ENCODE measurements around the gene E2F3. TPM values are rescaled to one million over a fixed set of nuclear protein-coding genes. Genes with fewer than 3 reads are reported as not detected.

Gene E2F3
- polyA plus RNA-seq, 2 of the 4 experiments (the other 2 are of a cell fraction), result 14.4 to 18.0 TPM

DNA sequence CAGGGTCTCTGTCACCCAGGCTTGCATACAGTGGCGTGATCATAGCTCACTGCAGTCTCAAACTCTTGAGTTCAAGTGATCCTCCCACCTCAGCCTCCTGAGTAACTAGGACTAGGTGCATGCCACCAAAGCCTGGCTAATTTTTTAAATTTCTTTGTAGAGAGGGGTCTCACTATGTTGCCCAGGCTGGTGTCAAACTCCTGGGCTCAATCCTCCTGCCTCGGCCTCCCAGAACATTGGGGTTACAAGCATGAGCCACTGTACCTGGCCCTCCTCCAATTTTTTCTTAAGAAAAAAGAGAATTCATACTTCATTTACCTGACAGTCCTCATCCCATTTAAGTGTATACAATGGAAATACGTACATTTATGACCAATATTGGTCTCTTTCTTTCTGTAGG lies 37.9 kb downstream of the E2F3 start:
- peaks cover 2% of the 10 kb centered on the region; the same call in 1 of the 3 replicates for H3K9me3 ChIP-seq
- FAIRE-seq (no peak), DNase-seq (ENCODE audit: low read depth in 1 of 2, low spot score in 1 of 2) (no peak), ATAC-seq (no peak)
- H3K27ac ChIP-seq, result no peak overlapping the region
- H3K4me3 ChIP-seq, result no peak overlapping the region
- TF ChIP-seq JUN (IDR thresholded peaks at IDR 0.05) (no peak), ESRRA (IDR thresholded peaks at IDR 0.05; ENCODE audit: borderline replicate concordance, low read length) (no peak), CBX8 (IDR thresholded peaks at IDR 0.05) (no peak), NPAS2 (CRISPR knock-in tag; IDR thresholded peaks at IDR 0.05; ENCODE audit: borderline replicate concordance) (no peak), CBX2 (IDR thresholded peaks at IDR 0.05; ENCODE audit: borderline replicate concordance, low read depth) (no peak), NR3C1 (IDR thresholded peaks at IDR 0.05) (no peak), TFCP2L1 (CRISPR knock-in tag; IDR thresholded peaks at IDR 0.05) (no peak), KDM5A (IDR thresholded peaks at IDR 0.05) (no peak), HDAC2 (IDR thresholded peaks at IDR 0.05) (no peak), EHF (CRISPR knock-in tag; IDR thresholded peaks at IDR 0.05) (no peak), ZNF302 (CRISPR knock-in tag; IDR thresholded peaks at IDR 0.05) (no peak), HEYL (CRISPR knock-in tag; IDR thresholded peaks at IDR 0.05) (no peak), HOXB5 (CRISPR knock-in tag; IDR thresholded peaks at IDR 0.05) (no peak), CEBPB (IDR thresholded peaks at IDR 0.05) (no peak), MAFK (IDR thresholded peaks at IDR 0.05; ENCODE audit: partially characterized antibody) (no peak), SMC3 (IDR thresholded peaks at IDR 0.05) (no peak), MAX (IDR thresholded peaks at IDR 0.05) (no peak)
- TF ChIP-seq, protein P1, sequence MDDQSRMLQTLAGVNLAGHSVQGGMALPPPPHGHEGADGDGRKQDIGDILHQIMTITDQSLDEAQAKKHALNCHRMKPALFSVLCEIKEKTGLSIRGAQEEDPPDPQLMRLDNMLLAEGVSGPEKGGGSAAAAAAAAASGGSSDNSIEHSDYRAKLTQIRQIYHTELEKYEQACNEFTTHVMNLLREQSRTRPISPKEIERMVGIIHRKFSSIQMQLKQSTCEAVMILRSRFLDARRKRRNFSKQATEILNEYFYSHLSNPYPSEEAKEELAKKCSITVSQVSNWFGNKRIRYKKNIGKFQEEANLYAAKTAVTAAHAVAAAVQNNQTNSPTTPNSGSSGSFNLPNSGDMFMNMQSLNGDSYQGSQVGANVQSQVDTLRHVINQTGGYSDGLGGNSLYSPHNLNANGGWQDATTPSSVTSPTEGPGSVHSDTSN (IDR thresholded peaks at IDR 0.05), result no peak
- TF ChIP-seq, protein P2, sequence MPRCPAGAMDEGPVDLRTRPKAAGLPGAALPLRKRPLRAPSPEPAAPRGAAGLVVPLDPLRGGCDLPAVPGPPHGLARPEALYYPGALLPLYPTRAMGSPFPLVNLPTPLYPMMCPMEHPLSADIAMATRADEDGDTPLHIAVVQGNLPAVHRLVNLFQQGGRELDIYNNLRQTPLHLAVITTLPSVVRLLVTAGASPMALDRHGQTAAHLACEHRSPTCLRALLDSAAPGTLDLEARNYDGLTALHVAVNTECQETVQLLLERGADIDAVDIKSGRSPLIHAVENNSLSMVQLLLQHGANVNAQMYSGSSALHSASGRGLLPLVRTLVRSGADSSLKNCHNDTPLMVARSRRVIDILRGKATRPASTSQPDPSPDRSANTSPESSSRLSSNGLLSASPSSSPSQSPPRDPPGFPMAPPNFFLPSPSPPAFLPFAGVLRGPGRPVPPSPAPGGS (IDR thresholded peaks at IDR 0.05), result no peak
- ChIA-PET CTCF (no interaction called here), POLR2A (no interaction called here)
- WGBS (ENCODE audit: missing lambda C conversion rate), result 95% methylated on average over 3 of the region's 3 CpGs
- H3K4me1 ChIP-seq, result peaks cover 10% of the 10 kb centered on the region; the same call in 2 of the 3 replicates
- H3K4me2 ChIP-seq, result no peak overlapping the region

DNA sequence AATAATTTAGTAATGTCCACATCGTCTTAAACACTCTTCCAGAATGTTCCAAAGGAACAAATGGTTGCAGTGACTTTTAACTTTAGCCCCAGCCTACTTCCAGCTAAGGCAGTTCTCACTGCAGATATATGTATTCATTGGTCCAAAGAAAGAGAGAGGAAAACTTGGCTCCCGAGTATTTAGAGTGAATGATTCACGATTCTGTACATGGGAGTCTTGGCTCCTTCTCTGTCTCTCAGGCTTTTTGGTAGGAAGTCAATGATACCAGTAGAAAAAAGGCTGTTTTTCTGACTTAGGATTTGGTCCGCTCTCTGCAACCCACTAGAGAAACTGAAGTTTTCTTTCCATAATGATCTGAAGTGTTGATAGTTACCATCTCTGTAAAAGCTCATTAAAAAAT lies 38.6 kb downstream of the E2F3 start:
- Histone ChIP-seq H3K4me1 (peaks cover 13% of the 10 kb centered on the region; the same call in 2 of the 3 replicates), H3K4me3 (no peak overlapping the region), H3K27ac (no peak overlapping the region), H3K4me2 (no peak overlapping the region), H3K9me3 (peaks cover 2% of the 10 kb centered on the region; the same call in 1 of the 3 replicates)
- WGBS (ENCODE audit: missing lambda C conversion rate), result 88% methylated on average over 4 of the region's 4 CpGs
- DNase-seq (ENCODE audit: low read depth in 1 of 2, low spot score in 1 of 2) (no peak), ATAC-seq (no peak), FAIRE-seq (no peak)
- POLR2A ChIA-PET, result no interaction called here
- no peak for TF ChIP-seq RAD21 (conservative IDR thresholded peaks at IDR 0.05 in 1 of 2, IDR thresholded peaks at IDR 0.05 in 1 of 2)
- TF ChIP-seq CHD2 (IDR thresholded peaks at IDR 0.05; ENCODE audit: low read length, partially characterized antibody), result no peak
- TF ChIP-seq EHF (CRISPR knock-in tag; IDR thresholded peaks at IDR 0.05), result no peak
- TF ChIP-seq RARB (CRISPR knock-in tag; IDR thresholded peaks at IDR 0.05), result no peak
- no peak for TF ChIP-seq POLR2AphosphoS2 (conservative IDR thresholded peaks at IDR 0.05; ENCODE audit: low read length)
- TF ChIP-seq HOXA7 (CRISPR knock-in tag; IDR thresholded peaks at IDR 0.05), result no peak
- no peak for TF ChIP-seq RCOR1 (IDR thresholded peaks at IDR 0.05; ENCODE audit: low read depth, low read length)
- no peak for TF ChIP-seq CBX8 (IDR thresholded peaks at IDR 0.05)
- TF ChIP-seq ELK1 (IDR thresholded peaks at IDR 0.05; ENCODE audit: low read depth, low read length), result no peak
- no peak for TF ChIP-seq FOSB (CRISPR knock-in tag; IDR thresholded peaks at IDR 0.05)
- no peak for TF ChIP-seq PHF8 (IDR thresholded peaks at IDR 0.05; ENCODE audit: borderline replicate concordance, low read depth)
- TF ChIP-seq JUN (IDR thresholded peaks at IDR 0.05), result no peak
- TF ChIP-seq ATOH8 (CRISPR knock-in tag; IDR thresholded peaks at IDR 0.05; ENCODE audit: low read depth), result no peak
- TF ChIP-seq ZFP36 (IDR thresholded peaks at IDR 0.05; ENCODE audit: borderline replicate concordance, partially characterized antibody), result no peak
- TF ChIP-seq HOXB5 (CRISPR knock-in tag; IDR thresholded peaks at IDR 0.05), result no peak
- no peak for TF ChIP-seq HDAC2 (IDR thresholded peaks at IDR 0.05)
- TF ChIP-seq FOSL2 (IDR thresholded peaks at IDR 0.05), result no peak
- no peak for TF ChIP-seq FOSL2 (CRISPR knock-in tag; IDR thresholded peaks at IDR 0.05)
- no peak for TF ChIP-seq FOXS1 (CRISPR knock-in tag; IDR thresholded peaks at IDR 0.05)
- TF ChIP-seq NR3C1 (IDR thresholded peaks at IDR 0.05), result no peak
- TF ChIP-seq, protein P2 (IDR thresholded peaks at IDR 0.05), result no peak
- CTCF ChIA-PET, result no interaction called here

Data from A549 (cell line).